Stimulated activated CD4-positive, alpha-beta T cell treated with anti-CD3 and anti-CD28 coated beads, Interleukin-4, amount 100 ng/mL, for 4 hours (primary cell): ENCODE measurements around the gene ADCY4.
"Not testable (repeated sequence)": the region's sequence is repeated elsewhere in the genome, so short reads cannot be mapped to it uniquely, and the experiment has no call there.

Source experiments
- DNase-seq, 2 experiments: peaks; one replicate each; pipeline ENCODE4 v3.0.0-alpha.2; 2020

Gene ADCY4

DNA sequence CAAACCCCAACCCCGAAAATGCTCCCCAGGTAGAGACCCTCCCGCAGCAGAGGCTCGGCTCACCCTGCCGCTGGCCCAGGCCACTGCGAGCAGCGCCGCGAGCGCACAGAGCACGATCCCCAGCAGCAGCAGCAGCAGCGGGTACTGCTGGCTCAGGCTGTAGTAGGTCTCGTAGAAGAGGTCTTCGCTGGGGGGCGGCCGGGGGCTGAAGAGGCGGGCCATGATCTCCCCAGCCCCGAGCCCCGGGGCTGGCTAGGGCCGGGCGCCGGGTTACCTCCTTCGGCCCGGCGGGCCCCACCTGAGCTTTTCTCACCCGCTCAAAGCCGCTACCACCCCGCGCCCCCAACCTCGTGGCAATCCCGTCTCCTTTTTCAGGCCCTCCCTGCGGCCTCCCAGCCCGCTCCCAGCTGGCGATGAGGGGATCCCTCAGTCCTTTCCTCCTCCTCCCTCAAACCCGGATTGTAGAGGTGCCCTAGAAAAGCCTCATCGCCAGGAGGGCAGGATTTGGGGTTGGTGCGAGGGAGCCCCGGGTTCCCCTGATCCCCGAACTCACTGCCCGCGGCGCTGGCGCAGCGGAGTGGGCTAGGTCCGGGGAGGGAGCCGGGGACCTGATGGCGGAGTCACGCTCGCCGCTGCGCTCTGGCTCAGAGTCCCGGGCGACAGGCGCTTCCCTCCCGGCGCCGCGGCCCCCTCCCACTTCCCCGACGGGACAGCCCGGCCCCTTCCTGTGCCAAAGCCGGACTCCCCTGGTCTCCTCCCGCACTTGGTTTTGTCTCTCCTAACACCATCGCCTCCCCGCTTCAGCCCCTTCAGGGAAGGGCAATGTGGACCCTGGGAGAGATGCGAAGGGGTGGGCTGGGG is at the start of gene ADCY4:
Gene ADCY4, minus strand, starts transcription at position 641 of the 861 bp plus-strand sequence. Its CDS starts 419 bp downstream, at position 222.
- peak in 1 of 2 experiments; percentile 27 for DNase-seq

DNA sequence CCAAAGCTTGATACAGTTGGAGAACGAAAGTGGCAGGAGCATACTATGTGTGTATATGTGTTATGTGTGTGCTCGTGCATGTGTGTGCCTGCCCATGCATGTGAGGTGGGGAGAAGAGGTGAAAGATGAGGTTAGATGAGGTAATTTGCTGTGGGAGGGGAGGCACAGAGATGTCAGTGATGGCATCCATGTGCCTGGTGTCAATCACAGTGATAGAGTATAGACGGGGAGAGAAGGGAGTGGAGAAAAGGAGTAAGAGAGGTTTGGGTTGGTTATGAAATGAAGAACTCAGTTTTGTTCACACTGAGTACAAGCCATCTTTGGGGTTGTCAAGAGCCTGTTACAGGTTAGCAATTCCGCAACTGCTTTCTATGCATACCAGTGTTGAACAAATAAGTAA is 49.3 kb upstream of the ADCY4 start:
- no peak for DNase-seq

DNA sequence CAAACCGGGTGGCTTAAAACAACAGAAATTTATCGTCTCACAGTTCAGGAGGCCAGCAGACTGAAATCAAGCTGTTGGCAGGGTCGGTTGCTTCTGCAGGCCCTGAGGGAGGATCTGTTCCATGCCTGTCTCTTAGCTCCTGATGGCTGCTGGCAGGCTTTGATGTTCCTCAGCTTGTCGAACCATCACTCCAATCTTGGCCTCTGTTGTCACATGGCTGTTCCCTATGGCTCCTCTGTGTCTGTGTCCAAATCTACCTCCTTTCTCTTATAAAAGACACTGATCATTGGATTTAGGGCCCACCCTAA is 47.1 kb upstream of the ADCY4 start:
- no peak for DNase-seq

DNA sequence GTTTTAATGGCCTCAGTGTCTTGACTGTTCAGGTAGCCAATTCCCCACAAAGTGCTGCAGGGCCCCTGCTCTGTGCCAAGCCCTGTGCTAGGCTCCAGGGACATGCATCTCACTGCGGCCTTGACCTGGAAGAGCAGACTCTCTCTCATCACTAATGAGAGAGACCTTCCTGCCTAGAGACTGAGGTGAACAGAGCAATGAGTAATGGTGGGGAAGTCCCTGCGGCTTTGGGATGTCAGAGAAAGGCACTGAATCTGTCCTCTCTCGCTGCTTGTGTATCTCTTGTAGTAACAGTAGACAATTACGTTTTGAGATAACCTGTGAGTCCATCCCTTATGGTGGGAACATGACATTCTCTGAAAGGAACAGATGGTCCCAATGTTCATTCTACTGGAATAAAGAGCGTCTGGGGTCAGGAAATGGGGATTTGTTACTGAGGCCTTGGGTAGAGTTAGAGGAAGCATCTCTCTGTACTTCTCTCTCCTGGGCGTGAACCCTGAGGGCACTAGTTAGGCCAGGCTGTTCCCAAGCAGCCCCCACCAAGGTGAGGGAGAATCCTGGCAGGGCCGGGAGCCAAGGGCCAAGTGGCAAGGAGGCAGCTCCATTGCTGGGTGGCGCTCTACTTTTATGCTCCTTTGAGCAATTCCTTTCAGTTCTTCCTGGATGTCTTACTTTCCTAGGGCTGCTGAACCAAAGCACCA is 46.6 kb upstream of the ADCY4 start:
- DNase-seq = no peak

DNA sequence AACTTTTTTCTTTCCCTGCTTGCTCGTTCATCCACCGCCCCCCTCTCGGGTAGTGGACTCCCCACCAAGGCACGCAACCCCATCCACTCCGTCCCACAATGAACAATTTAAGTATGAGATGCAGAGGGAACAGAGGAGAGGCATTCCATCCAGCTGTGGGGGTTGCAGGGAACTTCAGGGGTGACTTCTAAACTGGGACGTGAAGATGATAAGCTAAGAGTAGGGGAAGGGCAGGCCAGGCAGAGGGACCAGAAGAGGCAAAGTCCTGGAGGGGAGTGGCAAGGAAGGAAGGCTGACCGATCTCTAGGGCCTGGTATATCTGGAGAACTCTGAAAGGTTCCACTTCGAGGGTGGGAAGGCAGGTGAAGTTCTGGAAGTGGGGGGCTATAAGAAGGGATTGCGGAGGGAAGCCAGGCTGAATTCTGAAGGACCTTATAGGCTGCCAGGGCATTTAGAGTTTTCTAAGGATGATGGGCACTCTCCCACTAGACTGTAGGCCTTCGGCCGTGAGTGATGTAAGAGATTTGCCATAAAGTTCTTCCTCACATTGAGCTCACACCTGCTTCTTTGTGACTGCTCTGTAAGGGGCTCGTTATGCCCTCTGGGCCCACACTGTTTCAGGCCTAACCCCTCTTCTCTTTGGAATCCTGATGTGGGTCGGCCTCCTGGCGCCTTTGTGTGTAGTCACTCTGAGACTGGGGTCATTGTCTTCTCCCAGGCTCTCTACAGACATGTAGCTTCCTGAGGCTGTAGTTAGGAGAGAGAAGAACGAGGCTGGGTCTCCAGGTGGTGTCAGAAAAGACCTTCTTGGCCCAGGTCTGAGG is 45.2 kb upstream of the ADCY4 start:
- DNase-seq = no peak

DNA sequence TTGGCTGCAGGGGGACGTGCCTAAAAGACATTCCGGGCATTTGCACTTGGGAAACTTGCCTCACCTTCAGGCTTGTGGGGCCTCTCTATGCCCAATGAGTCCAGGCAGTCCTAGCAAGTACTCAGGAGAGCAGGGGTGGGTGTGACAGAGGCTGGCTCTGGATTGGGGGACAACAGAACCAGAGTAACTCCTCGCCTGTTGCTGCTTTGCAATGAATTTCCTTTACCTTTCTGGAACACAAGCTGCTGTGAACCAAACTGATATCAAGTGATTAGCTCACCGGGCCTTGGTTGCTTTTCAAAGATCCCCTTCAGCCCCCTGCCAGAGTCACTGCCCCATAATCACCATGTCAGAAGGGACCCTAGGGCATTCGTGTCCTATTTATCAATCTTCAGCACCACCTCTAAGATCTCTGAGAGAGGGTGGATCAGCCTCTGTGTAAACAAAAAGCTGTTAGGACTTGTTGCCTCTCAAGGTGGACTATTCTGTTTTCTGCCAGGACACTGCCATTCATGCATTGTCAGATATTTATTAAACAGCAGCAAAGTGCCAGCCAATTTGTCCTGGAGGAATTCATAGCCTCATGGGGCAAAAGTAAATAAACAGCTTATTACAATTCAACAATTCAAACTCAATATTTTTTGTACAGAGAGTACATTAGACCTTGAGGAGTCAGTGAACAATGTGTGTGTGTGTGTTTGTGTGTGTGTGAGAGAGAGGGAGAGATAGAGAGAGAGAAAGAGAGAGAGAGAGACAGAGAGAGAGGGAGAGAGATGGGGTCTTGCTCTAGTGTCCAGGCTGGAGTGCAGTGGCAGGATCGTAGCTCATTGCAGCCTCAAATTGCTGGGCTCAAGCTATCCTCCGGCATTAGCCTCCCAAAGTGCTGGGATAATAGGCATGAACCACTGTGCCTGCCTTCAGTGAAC is 44.4 kb upstream of the ADCY4 start:
- no peak for DNase-seq

DNA sequence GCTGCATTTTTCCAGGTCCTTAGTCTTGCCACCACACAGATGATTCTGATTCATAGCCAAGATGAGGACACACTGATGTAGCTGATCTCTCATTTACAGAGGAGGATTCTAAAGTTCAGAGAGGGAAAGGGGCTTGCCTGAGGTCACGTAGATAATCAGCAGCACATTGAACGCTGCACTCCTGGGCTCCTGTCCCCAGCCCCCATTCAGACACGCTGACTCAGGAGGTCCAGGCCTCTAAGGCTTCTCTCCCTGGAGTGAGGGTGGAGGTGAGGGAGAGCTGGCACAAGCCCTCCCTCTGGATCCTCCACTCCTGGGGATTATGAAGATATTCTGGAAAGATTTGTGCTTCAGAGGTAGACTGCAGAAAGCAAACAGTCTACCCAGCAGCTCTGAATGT is 43.5 kb upstream of the ADCY4 start:
- DNase-seq = no peak

DNA sequence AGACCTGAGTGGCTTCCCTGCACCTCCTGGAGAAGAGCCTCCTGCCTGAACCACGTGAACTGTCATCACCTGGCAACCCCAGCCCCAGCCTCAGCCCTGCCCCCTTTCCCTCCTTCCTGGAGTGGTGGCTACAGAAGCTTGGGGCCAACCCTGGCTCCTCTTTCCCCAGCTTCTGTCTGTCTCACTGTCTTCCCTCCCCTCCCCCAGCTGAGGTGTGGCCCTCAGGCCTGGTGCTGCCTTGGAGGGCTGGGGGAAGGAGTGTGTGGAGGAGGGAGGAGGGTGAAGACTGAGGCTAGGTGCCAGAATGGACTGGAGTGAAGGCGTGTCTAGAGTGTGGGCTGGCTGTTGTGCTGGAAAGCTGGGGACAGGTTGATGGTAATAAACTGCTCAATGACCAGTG is 42.8 kb upstream of the ADCY4 start:
- DNase-seq = no peak

DNA sequence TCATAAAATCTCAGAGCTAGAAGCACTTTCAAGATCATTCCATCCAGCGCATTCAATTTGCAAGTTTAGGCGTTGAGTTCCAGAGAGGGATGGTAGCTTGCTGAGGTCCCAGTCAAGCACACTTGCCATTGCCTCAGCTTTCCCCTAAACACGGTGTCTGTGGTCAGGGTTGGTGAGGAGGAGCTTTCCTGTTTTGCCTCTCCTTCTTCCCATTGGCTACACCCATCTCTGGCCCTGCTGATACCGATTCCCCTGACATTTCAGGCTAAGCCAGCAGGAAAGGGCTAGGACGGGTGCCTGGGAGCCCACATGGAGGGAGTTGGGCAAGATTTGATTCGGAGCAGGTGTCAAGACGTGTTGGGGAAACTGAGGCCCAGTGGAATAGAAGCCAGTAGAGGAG is 42.3 kb upstream of the ADCY4 start:
- DNase-seq = no peak

DNA sequence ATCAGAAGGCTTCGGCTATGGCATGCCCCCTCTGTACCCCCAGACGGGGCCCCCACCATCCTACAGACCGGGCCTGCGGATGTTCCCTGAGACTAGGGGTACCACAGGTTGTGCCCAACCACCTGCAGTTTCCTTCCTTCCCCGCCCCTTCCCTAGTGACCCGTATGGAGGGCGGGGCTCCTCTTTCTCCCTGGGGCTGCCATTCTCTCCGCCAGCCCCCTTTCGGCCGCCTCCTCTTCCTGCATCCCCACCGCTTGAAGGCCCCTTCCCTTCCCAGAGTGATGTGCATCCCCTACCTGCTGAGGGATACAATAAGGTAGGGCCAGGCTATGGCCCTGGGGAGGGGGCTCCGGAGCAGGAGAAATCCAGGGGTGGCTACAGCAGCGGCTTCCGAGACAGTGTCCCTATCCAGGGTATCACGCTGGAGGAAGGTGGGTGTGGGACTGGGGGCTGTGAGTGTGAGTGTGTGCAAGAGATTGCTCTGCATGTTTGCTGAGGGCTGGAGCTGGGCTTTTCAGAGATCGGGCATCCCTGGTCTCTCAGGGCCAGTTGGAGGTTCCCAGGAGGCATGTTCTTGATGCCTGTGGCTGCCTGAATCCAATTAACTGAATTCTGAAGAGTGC is 41.7 kb upstream of the ADCY4 start:
- no peak for DNase-seq

DNA sequence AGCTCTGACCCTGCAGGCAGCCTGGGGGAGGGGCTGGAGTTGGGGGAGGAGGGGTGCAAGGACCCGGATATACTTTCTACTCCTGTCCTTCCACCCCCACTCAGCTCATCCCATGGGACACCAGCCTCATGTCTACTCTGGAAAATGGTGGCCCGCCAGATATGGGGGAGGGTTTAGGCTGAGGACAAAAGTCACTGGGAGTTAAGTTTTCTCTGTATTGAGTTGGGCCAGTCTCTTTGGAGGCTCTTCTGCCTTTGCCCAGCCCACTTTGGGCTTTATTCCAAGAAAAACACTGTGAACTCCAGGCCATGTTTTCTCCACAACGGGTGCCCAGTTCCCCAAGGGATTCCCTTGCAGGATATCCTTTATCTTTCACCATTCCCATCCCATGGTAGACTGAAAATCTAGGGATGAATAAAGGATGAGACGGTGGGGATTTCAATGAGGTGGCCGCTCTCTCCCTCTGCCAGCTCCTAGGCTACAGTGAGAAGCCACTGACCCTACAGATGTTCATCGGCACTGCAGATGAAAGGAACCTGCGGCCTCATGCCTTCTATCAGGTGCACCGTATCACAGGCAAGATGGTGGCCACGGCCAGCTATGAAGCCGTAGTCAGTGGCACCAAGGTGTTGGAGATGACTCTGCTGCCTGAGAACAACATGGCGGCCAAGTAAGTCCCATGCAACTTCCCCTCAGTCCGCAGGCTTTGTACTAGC is 38.0 kb upstream of the ADCY4 start:
- no peak for DNase-seq

DNA sequence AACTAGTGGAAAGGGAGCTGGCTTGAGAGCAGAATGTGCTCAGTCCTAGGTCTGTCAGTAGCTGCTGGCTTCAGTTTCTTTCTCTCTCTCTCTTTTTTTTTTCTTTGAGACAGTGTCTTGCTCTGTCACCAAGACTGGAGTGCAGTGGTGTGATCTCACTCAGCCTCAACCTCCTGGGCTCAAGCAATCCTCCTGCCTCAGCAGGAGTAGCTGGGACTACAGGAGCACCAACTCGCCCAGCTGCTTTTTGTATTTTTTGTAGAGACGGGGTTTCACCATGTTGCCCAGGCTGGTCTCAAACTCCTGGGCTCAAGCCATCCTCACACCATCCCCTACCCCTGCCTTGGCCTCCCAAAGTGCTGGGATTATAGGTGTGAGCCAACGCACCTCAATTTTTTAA is 36.7 kb upstream of the ADCY4 start:
- not testable (repeated sequence) for DNase-seq

DNA sequence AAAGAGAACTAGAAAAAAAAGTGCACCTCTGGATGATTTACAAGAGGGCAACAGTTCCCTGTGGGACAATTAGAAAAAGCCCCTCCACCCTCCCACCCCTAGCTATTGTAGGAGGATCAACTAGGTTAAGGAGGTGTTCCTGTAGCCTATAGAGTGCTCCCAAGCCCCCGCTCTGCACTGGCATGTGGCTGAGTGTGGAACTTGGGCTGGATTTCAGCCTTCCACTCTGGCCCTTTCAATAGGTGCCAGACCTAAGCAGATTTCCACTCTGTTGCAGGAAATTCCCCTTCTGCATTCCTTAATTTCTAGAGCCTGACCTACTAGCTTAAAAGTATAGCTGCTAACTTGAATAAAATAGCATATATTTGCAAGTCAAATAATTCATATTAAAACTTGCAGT is 35.9 kb upstream of the ADCY4 start:
- no peak for DNase-seq

DNA sequence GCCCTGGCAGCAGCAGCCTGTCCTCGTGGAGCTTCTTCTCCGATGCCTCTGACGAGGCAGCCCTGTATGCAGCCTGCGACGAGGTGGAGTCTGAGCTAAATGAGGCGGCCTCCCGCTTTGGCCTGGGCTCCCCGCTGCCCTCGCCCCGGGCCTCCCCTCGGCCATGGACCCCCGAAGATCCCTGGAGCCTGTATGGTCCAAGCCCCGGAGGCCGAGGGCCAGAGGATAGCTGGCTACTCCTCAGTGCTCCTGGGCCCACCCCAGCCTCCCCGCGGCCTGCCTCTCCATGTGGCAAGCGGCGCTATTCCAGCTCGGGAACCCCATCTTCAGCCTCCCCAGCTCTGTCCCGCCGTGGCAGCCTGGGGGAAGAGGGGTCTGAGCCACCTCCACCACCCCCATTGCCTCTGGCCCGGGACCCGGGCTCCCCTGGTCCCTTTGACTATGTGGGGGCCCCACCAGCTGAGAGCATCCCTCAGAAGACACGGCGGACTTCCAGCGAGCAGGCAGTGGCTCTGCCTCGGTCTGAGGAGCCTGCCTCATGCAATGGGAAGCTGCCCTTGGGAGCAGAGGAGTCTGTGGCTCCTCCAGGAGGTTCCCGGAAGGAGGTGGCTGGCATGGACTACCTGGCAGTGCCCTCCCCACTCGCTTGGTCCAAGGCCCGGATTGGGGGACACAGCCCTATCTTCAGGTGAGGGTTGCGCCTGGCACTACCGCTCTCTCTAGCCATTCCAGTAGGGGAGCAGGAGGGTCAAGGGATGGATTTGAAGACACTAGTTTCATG is 35.2 kb upstream of the ADCY4 start:
- no peak for DNase-seq

DNA sequence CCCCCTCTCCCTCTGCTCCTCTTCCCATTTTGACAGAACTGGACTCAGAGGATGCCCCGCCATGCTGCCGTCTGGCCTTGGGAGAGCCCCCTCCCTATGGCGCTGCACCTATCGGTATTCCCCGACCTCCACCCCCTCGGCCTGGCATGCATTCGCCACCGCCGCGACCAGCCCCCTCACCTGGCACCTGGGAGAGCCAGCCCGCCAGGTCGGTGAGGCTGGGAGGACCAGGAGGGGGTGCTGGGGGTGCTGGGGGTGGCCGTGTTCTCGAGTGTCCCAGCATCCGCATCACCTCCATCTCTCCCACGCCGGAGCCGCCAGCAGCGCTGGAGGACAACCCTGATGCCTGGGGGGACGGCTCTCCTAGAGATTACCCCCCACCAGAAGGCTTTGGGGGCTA is 34.6 kb upstream of the ADCY4 start:
- DNase-seq = no peak

DNA sequence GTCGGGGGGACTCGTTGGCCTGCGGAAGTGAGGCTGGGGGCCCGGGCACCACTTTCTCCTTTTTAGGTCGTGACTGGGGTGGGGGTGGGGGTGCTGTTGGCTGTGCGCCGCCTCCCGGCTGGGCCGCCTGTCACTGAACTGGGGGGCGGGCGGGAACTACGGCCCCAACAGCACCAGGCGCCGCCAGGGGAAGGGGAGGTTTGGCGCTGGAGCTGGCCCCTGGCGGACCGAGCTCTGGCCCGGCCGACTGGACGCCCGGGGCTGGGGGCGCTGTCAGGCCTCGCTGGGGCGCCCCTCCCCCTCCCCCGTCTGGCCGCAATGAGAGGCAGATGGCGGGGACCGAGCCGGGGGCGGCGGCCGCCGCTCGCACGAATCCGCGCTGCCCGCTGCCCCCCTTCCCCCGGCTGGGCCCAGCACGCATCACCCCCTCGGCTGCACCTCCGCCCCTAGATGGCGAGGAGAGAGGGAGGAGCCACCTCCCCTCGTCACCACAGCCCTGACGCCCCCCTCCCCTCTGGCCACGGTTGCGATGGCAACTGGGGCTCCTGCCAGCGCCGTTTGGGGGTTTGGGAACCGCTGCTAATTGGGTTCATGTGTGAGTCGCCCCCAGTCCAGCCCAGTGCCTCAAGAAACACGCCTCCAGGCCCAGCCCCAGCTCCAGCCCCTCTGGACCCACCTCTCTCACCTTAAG is 33.8 kb upstream of the ADCY4 start:
- peak in 1 of 2 experiments; percentile 16 for DNase-seq

DNA sequence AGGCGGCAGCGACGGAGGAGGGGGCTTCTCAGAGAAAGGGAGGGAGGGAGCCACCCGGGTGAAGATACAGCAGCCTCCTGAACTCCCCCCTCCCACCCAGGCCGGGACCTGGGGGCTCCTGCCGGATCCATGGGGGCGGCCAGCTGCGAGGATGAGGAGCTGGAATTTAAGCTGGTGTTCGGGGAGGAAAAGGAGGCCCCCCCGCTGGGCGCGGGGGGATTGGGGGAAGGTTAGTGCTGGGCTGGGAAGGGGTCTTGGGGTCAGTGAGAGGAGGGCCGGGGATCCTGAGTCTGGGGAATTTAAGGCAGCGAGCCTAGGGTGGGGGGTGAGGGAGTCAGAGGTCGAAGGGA is 33.3 kb upstream of the ADCY4 start:
- no peak for DNase-seq

DNA sequence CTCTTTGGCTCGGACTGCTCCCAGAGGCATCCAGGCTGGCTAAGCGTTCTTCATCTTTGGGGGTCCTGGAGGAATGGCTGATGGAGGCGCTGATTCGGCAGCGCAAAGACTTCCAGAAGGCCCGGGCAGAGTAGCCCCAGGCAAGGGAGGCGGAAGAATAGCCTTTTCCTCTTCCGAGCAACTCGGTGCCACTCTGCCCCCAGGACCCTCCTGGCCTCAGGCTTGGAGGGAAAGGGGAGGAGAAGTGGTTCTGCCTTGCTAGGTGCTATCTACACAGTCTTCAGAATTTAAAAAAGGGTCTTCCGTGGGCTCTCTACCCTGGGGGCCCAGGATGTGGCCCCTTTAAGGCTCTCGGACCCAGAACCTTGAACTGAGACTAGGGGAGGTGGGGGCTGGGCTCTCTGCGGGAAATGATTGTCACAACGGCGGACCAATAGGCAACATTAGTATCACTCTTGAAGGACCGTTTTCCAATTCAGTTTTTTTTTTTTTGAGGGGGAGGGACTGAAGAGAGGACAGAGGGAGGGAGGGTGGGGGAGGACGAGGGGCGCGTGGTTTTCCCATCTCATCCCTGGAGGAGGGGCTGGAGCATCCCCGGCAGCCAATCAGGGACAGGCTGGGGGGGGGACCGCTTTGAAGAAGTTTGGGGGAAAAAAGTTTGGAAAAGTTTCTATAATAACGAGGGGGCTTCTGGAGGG is 32.8 kb upstream of the ADCY4 start, which contains the start of gene NFATC4:
Gene NFATC4, plus strand, starts transcription at position 671 of the 698 bp plus-strand sequence. CDS start 157 bp downstream, outside the sequence.
- no peak for DNase-seq
